Fibroblast of gingiva (primary cell): Measurements from ENCODE around the gene SLIT3.
"Not testable (repeated sequence)": the region's sequence is repeated elsewhere in the genome, so short reads cannot be mapped to it uniquely, and the experiment has no call there.

Experiments used
- DNase-seq: peaks from one replicate; pipeline ENCODE4 v3.0.0-alpha.2; 2011; ENCODE audit warnings: low read depth

The SLIT3 gene

DNA sequence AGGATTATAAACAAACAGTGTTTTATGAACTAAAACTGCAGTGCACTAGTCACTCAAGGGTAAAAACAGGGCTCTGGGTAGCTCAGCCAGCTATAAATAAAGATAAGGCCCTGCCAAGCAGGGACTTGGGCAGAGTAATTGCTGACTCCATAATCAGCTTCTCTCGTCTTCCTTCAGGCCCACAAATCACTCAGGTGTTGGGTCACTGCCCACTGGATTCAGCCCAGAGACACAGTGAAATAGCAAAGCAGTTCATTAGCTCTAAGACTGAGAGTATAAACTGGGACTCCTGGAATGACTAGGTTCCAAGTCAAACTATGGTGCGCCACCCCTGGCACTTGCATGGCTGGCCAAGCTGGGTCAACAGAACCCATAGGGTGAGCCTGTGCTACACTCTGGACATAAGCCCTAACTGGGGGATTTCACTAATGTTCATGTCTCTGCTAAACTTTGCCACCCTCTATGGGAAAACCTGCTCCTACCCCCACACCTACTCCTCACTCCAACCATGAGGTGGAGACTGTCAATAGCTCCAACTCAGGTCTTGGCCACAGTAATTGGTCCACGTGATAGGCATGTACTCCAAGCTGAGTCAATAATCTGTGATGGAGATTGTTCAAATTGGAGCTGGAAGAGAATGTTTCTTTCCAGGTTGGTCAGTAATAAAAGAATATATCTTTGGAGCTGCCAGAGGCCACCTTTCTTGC is 158.5 kb downstream of the SLIT3 start:
- no peak for DNase-seq

DNA sequence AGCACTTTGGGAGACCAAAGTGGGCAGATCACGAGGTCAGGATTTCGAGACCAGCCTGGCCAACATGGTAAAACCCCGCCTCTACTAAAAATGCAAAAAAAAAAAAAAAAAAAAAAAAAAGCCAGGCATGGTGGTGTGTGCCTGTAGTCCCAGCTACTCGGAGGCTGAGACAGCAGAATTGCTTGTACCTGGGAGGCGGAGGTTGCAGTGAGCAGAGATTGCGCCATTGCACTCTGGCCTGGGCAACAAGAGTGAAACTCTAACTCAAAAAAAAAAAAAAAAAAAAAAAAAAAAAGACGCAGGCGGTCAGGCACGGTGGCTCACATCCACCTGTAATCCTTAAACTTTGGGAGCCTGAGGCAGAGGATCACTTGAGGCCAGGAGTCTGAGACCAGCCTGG is 160.7 kb downstream of the SLIT3 start:
- DNase-seq = not testable (repeated sequence)

DNA sequence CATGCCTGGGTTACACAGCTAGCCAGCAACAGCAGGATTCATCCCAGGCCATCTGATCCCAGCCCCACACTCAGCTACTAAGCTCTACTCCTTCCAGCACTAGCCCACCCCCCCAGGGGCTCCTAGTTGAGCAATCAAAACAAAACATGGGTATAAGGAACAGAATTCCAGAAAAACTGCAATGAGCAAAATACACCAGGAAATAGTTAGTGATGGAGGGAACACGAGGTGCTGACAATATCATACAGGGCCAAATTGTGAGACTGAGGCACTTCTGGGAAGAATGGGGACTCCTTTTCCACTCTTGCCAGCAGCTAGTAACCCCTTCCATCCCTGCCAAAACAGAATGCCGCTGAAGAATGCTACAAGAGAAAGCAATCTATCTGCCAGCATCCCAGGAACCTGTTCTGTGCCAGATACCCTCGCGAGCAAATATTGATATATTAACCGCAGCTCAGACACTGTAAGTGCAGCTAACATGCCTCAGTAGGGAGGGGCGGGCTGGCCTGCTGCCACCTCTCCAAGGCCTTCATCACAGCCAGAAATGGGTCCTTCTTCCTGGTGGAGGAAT is 161.4 kb downstream of the SLIT3 start:
- DNase-seq = no peak

DNA sequence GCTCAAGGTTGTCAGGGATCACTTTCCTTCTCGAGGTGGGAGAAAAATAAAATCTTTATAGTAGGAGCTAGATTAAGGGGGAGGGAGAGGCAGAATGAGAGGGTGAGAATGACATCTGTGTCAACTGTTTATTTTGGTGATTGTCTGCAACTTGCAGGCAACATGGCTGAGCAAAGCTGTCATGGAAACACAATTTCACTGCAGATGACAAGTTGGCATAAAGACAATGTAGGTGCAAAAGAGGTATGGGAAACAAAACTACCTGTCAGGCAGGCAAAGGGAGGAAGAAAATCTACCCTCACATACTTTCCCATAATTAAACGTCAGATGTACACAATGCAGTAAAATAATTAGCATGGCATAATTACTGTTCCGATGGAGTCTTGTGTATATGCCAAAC is 167.4 kb downstream of the SLIT3 start:
- no peak for DNase-seq

DNA sequence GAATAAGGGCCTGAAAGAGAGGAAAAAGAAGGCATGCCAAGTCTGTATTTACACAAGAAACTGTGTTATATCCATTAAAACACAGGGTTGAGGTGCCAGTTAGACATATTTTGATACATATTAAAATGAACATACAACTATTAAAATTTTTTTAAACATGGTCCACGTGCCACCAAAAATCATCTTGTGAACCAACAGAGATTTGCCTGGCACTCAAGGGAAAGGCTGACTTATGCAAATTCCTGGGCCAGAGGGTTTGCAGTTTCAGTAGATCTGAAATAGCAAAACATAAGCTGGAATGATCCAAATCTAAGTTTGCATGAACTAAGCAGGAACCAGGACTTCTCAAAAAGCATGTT is 168.7 kb downstream of the SLIT3 start:
- no peak for DNase-seq

DNA sequence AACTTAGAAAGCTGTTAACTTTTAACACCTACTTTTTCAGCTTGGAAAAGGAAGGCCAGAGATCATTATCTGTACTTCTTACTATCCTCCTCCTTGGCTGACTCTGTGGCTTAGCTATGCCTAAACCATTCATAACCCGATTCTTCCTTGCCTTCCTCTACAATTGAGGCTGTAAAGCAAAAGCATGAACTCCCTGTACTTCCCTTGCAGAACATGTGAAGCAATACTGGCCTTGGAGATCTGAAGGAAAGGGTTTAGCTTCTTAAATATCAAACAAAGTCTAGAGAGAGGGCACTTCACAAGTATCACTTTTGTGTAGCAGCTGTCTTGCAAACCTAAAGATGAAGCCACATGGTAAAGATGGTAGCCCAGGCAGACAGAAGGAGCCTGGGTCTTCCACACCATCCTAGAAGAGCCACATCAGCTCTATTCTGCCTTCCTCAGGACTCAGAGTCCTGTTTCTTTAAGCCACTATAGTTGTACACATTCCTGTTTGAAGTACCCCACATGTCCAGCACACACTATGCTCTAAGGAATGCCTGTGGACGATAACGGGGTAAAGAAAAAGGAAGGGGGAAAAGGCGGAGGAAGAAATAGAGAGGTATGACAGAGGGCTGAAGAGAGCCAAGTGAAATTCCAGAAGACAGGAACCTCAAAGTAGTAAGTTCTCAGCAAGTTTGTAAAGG is 169.2 kb downstream of the SLIT3 start:
- DNase-seq = no peak

DNA sequence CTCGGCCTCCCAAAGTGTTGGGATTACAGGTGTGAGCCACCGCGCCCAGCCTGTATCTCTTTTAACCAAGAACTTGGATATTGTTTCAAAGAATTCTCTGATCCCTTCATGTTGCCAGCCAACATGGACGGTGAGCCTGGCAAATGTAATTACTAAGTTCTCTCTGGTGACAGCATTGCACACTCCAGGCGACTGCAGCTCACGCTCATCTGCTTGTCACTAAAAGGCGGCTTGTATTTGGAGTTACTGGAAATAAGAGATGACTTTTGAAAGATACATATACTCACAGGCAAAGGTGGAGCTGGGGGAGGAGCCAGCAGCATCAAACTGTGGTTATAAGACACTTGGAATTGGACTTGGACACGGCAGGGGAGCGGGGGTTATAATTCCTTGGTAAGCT is 172.3 kb downstream of the SLIT3 start:
- no peak for DNase-seq

DNA sequence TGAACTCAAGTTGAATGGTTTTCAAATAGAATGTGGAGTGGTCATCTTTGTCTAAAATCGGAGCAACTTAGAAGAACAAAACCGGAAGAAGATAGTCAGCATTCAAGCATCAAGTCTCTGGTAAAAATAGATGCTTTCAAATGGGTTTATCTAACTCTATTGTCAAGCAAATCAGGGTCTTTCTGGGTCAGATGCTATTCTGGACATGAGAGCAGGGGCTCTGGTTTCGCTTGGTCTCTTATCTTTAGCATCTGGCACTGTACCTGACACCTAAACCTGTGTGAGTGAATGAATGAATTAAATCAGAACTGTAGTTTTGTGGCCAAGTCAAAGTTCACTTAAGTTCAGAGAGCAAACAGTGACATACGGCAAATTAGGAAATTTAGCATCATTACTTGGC is 173.5 kb downstream of the SLIT3 start:
- no peak for DNase-seq

DNA sequence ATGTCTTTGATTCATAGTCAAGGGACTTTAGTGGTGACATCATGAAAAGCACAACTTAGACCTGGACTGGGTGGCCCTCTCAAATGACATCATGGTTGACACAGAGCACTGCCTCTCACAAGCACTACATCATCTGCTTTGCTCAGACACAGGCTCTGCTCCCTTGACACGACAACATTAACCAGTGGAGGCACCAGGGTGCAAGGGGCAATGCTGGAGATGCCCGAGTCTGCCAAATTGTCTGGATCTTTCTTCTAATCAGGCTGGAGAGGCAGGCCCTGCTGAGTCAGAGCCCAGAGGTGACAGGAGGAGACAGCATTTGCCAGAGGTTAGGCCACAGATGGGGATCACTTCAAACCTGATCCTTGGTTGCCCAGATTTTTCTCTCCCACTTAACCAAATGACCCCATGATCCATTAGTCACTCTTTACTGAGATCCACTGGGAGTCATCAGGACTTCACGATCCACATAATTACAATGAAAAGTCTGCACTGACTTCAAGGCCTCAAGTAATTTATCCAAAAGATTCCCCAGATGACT is 174.4 kb downstream of the SLIT3 start:
- no peak for DNase-seq

DNA sequence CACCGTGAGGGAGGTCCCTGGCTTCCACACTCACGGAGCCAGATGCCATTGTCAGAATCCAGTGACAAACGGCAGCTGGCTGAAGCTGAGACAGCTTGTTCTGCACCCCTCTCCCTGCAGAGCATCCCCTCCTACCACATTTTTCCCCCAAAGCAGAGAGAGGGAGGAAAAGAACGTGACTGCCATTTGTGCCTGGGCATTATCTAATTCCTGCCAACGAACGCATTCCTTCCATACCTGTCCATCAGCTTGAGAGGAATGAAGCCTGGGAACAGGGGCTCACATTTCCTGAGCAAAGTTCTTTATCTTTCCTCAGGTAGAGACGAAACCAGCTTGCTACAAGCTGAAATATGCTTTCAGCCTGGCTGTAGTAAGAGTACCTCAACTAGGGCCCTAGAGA is 175.4 kb downstream of the SLIT3 start:
- DNase-seq = no peak

DNA sequence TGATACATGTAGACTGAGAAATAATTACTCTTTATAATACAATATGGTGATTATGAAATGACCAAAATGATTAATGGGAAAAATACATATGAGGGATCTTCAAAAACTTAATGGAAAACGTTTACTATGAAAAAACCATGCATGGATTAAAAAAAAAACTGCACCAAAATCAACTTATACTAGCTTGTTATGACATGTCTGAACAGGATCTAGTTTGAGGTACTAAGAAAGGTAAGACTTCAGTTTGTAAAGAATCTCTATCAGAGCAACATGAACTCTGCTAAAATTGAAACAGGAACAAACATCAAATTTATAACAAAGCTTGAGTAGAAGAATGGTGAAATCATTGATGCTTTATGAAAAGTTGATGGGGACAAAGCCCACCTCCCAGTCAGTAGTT is 178.0 kb downstream of the SLIT3 start:
- DNase-seq = no peak

DNA sequence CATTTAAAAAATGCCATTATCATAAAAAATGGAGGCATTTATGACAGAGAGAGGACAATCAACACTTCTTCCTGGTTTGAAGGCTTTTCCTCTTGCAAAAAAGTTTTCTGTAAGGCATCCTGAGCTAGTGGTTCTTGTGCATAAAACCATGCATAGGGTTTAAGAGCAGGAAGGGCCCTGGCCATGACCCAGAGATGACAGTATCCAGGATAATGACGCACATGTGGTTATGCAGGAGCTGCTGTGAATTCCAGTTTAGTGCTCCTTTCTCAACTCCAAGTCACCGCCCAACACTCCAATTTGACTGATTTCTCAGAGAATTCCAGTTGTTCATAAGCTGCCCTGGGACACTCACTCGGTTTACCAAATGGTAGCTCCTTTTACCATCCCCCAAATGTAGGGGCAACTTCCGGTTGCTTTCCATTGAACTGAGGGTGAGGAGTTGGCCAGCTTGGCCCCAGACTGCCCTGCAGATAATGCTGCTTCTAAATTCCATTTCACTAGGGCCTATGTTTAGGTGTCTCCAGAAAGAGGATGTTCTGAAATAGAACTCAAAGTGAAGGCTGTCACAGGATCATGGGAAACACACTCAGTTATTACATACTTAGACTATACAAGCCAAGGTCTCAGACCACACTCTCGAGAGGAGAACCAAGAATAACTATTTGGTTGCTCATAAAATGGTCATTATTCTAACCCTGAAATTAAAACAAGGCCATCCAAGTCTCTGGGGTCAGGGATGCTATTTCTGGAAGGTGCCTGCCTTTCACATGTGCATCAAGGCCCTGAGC is 179.1 kb downstream of the SLIT3 start:
- peak; percentile 34 for DNase-seq

DNA sequence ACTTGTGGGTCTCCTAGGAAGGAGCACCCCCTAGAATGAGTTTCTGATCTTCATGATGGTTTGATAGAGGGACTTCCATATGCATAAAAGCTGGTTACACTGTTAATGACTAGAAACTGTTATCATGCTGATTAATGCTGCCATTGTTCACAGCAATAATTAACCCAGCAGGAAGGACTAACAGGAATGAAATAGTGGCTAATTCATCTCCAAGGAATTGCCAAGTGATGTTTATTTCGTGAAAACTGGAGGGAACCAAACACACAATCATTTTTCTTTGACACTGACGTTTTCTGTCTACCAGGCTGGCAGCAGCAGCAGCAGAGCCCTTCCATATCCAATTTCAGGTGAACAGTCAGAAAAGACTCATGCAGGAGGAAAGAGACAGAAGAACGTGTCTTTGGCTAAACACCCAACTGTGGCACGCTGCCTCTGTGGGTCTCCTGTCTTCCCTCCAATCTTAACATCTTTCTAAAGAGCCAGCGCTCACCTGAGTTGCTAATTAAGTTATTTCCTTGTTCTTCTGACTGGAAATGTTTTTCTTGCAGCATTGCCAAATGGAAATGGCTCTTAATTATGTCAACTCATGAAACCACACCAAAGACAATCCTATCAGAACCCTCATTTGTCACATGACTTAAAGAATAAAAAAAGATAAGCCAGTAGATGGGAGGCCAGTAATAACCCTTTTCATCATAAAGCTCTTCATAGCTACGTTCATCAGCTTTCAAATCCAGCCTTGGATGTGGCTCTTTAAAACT is 181.5 kb downstream of the SLIT3 start:
- DNase-seq = no peak

DNA sequence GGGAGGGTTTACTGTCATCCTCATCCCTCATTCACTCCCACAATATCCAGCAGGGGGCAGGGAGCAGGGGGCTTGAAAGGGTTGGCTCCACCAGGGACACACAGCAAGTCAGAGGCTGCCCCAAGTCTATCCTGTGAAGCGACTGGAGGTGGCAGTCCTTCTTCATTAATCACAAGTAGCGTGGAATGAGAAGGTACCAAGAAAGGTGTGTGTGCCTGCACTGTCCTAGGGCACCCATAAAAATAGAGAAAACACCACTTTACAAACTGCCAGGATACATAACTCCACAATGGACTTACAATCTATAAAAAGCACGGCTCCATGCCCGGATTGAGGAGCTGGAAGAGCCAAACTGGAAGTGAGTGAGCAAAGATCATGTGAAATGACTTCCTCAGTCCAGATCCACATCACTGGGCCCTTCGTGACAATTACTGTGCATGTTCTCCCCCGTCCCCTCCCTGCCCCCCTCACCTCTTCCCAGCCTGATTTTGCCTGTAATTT is 183.9 kb downstream of the SLIT3 start:
- no peak for DNase-seq

DNA sequence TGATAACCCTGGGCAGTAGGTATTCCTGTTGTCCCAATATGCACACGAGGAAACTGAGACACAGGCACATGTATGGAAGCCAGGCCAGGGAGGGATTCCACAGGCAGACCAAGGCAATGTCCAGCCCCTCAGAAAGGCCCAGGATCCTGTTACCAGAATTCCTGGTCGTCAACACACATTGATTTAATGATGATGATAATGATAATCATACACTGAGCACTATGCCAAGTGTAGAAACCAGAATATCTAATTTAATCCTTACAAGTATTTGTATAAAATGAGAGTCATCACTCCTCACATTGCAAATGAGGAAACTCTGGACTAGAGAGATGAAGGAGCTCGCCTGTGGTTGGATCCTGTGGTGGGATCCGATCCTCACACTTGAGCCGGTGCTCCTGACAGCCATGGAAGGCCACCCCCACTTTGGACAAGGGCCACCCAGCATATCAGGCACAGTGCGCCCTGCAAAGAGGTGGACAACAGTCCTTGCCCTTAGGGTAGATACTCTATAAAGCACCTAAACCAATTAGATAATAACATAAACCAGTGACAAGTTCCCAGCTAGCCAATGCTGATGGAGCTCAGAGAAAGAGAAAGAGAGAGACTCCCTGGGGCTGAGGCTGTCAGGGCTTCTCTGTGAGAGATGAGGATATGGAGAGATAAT is 185.3 kb downstream of the SLIT3 start:
- no peak for DNase-seq

DNA sequence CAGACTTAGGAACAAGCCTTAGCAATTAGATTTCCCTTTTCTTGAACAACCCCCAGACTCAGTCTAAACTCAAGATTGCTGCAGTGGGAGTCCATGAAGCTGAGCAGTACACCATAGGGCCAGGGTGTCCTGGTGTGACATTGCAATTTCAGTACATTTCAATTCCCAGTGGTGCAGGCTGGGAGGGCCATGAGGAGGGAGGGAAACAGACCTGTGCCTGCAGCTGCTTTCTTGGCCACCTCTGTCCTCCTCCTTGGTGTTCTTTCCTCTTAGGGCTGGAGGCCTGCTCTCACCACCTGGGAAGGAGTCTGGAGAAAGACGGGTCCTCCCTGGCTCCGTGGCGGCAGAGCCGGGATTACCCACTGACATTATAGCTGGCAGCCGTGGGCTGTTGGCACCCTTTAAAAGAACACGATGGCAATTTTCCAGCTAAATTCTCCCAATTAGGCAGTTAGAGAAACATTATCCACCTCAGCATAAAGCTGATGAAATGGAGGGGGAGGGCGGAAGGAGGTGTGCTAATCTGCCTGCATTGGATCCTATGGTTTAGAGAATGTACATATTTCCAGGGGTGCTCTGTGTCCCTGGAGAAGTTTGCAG is 186.4 kb downstream of the SLIT3 start:
- DNase-seq = no peak

DNA sequence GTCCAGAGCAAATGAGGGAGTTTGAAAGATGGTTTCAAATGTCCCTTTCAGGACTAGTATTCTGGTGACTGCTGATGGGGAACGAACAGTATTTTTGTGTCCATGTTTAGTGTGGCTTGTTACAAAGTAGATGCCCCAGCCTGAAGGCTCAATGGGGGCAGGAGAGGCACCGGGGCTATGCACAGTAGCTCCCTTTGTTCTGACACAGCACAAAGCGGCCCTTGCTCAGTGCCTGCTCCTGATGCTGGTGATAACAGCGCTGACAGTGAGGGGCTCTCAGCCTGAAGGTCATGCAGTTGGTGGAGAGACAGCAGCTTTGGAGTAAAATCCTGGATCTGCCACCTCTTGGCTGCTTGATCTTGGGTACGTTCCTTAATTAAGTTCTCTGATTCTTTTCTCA is 188.9 kb downstream of the SLIT3 start:
- DNase-seq = no peak

DNA sequence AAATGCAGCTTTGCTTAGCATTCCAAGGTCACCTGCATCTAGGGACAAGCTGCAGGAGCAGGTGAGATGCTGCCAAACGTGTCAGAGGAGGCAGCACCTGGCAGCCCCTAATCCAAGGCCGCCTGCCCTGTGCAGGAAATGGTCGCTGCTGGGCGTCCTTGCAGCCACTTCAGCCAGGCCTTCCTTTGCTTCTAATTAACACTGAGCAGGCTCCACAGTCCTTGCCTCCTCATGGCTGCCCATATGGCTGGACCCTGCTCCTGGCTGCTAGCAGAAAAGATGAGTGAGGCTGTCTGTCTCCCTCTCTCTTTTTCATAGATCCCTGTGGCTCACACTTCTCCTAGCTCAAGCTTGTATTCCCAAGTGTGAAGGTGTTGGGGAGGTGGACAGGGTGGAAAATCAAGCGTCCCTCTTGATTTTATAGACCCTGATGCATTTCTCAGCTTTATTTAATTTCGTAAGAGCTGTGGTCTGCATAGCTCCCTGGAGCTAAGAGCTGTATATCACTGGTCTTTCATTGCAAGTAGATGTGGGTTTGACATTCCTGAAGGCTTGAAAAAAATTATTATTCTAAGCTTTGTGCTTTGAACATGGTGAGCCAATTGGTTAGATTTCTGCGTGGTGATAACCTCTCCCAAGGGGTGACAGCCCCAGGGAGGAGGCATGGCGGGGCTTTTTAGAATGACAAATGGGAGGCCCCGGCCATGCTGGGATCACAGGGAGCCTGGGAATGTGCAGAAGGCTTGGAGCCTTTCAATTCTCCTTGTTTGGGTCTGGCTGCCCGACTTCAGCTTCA is 193.8 kb downstream of the SLIT3 start:
- no peak for DNase-seq

DNA sequence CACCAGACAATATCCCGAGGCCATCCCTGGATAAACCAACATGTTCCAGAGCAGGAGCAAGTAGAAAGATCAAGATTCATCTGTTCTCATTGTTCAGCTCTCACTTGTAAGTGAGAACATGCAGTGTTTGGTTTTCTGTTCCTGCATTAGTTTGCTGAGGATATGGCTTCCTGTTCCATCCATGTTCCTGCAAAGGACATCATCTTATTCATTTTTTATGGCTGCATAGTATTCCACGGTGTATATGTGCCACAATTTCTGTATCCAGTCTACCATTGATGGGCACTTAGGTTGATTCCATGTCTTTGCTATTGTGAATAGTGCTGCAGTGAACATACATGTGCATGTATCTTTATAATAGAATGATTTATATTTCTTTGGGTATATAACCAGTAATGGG is 195.4 kb downstream of the SLIT3 start:
- not testable (repeated sequence) for DNase-seq

DNA sequence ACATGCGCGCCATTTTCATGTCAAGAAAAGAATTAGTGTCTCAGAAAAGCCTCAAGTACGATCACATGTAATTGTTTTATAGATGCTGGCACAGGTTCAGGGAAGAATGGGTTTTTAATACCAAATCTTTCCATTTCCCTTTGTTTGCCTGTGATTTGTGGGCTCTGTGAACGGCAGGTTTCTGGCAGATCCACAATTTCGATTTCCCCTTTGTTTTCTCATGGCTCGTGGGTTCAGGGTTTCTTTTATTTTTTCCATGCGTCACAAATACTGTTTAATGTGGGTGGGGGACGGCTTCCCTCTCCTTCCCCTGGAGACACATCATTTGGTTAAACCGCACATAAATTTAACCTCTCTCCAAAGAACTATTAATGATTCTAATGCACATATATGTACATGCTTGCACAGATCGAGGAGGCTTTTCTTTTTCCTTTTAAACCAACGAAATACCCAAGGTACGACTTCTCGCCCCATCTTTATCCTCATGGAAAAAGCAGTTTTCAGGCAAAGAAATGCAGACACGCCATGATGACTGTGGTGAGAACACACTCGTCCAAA is 195.9 kb downstream of the SLIT3 start:
- no peak for DNase-seq
